ENCODE data around the gene LRRC3B.

- TF ChIP-seq CTCF (IDR thresholded peaks at IDR 0.05) (no peak), POLR2AphosphoS5 (IDR thresholded peaks at IDR 0.05) (no peak), POLR2A (IDR thresholded peaks at IDR 0.05) (no peak)
Measured at GRCh38 chr3:26683902-26684301, 61.3 kb downstream of the LRRC3B start.
